Measurements from ENCODE around the gene TRAF3IP3. TPM values are rescaled to one million over a fixed set of nuclear protein-coding genes. Genes with fewer than 3 reads are reported as not detected.

TRAF3IP3 gene
- total and polyA plus RNA-seq, 2 of the 13 experiments (the other 11 are each of a cell fraction or from before 2014, with no cell fraction given), result not detected

DNA sequence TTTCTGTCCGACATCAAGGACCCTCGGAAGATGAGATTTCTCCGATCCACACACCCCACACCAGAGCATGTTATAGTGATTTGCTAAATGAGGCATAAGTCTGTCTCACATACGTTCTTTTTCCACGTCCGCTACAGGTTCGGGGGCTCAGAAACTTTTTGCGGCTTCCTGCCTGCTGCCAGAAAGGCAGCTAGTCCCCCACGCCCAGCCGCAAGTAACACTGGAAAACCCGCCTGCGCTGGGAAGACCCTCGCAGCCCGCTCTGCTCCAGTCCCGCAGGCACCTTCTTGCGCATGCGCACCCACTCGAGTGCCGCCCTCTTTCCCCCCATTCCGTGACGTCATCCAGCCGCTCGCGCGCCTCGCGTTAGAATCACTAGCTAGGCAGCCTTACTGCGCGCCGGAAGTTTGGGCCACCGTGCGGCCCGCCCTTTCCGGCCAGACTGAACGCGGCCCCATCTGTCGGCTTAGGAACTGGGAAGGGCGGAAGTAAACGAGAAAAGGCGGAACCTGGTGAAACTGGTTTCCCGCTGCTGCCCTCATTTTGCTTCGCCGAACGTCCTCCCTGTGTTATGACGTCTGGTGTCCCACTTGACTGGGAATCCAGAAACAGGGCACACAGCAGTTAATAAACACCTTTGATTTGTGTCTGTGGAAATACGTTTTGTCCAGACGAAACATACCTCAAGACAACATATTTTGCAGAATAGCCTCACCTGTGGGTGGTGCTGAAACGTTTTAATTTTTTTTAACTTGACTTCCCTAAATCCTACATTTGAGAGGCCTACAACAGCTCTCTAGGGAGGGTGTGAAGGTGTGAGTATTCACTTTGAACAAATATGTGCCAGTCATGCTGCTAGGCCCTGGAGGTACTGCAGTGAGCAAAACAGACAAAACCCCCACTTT is 28.7 kb downstream of the TRAF3IP3 start, which contains the start of gene C1orf74 (continued):
- TF ChIP-seq MAFG (CRISPR knock-in tag; IDR thresholded peaks at IDR 0.05) (no peak), GLI4 (CRISPR knock-in tag; IDR thresholded peaks at IDR 0.05; ENCODE audit: borderline replicate concordance) (no peak), ZNF564 (CRISPR knock-in tag; IDR thresholded peaks at IDR 0.05) (no peak), ZNF337 (CRISPR knock-in tag; IDR thresholded peaks at IDR 0.05; ENCODE audit: borderline replicate concordance, low read depth) (no peak), JUND (CRISPR knock-in tag; IDR thresholded peaks at IDR 0.05) (peak; percentile 69), ZNF331 (CRISPR knock-in tag; IDR thresholded peaks at IDR 0.05) (no peak; the same call in 1 of the 2 replicates), PHB2 (IDR thresholded peaks at IDR 0.05; ENCODE audit: partially characterized antibody) (no peak), ZNF558 (CRISPR knock-in tag; IDR thresholded peaks at IDR 0.05; ENCODE audit: borderline replicate concordance) (no peak), ARNT (IDR thresholded peaks at IDR 0.05) (no peak), PPARG (CRISPR knock-in tag; conservative IDR thresholded peaks at IDR 0.05) (no peak), EEA1 (CRISPR knock-in tag; IDR thresholded peaks at IDR 0.05; ENCODE audit: borderline replicate concordance) (no peak), ZKSCAN8 (CRISPR knock-in tag; IDR thresholded peaks at IDR 0.05; ENCODE audit: borderline replicate concordance) (no peak; the same call in 1 of the 2 replicates), AHR (CRISPR knock-in tag; IDR thresholded peaks at IDR 0.05) (no peak), ETV5 (CRISPR knock-in tag; IDR thresholded peaks at IDR 0.05; ENCODE audit: borderline replicate concordance) (peak; percentile 18; the same call in 1 of the 2 replicates), ZNF121 (CRISPR knock-in tag; IDR thresholded peaks at IDR 0.05) (no peak)
- TF ChIP-seq, protein P1, sequence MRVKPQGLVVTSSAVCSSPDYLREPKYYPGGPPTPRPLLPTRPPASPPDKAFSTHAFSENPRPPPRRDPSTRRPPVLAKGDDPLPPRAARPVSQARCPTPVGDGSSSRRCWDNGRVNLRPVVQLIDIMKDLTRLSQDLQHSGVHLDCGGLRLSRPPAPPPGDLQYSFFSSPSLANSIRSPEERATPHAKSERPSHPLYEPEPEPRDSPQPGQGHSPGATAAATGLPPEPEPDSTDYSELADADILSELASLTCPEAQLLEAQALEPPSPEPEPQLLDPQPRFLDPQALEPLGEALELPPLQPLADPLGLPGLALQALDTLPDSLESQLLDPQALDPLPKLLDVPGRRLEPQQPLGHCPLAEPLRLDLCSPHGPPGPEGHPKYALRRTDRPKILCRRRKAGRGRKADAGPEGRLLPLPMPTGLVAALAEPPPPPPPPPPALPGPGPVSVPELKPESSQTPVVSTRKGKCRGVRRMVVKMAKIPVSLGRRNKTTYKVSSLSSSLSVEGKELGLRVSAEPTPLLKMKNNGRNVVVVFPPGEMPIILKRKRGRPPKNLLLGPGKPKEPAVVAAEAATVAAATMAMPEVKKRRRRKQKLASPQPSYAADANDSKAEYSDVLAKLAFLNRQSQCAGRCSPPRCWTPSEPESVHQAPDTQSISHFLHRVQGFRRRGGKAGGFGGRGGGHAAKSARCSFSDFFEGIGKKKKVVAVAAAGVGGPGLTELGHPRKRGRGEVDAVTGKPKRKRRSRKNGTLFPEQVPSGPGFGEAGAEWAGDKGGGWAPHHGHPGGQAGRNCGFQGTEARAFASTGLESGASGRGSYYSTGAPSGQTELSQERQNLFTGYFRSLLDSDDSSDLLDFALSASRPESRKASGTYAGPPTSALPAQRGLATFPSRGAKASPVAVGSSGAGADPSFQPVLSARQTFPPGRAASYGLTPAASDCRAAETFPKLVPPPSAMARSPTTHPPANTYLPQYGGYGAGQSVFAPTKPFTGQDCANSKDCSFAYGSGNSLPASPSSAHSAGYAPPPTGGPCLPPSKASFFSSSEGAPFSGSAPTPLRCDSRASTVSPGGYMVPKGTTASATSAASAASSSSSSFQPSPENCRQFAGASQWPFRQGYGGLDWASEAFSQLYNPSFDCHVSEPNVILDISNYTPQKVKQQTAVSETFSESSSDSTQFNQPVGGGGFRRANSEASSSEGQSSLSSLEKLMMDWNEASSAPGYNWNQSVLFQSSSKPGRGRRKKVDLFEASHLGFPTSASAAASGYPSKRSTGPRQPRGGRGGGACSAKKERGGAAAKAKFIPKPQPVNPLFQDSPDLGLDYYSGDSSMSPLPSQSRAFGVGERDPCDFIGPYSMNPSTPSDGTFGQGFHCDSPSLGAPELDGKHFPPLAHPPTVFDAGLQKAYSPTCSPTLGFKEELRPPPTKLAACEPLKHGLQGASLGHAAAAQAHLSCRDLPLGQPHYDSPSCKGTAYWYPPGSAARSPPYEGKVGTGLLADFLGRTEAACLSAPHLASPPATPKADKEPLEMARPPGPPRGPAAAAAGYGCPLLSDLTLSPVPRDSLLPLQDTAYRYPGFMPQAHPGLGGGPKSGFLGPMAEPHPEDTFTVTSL (CRISPR knock-in tag; IDR thresholded peaks at IDR 0.05; ENCODE audit: borderline replicate concordance), result no peak
- TF ChIP-seq, protein P2, sequence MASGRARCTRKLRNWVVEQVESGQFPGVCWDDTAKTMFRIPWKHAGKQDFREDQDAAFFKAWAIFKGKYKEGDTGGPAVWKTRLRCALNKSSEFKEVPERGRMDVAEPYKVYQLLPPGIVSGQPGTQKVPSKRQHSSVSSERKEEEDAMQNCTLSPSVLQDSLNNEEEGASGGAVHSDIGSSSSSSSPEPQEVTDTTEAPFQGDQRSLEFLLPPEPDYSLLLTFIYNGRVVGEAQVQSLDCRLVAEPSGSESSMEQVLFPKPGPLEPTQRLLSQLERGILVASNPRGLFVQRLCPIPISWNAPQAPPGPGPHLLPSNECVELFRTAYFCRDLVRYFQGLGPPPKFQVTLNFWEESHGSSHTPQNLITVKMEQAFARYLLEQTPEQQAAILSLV (CRISPR knock-in tag; IDR thresholded peaks at IDR 0.05; ENCODE audit: borderline replicate concordance), result peak; percentile 76
- TF ChIP-seq, protein P3, sequence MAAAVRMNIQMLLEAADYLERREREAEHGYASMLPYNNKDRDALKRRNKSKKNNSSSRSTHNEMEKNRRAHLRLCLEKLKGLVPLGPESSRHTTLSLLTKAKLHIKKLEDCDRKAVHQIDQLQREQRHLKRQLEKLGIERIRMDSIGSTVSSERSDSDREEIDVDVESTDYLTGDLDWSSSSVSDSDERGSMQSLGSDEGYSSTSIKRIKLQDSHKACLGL (CRISPR knock-in tag; IDR thresholded peaks at IDR 0.05), result no peak
- TF ChIP-seq, protein P4, sequence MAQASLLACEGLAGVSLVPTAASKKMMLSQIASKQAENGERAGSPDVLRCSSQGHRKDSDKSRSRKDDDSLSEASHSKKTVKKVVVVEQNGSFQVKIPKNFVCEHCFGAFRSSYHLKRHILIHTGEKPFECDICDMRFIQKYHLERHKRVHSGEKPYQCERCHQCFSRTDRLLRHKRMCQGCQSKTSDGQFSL (CRISPR knock-in tag; IDR thresholded peaks at IDR 0.05), result peak; percentile 61; the same call in 1 of the 2 replicates
- TF ChIP-seq, protein P5, sequence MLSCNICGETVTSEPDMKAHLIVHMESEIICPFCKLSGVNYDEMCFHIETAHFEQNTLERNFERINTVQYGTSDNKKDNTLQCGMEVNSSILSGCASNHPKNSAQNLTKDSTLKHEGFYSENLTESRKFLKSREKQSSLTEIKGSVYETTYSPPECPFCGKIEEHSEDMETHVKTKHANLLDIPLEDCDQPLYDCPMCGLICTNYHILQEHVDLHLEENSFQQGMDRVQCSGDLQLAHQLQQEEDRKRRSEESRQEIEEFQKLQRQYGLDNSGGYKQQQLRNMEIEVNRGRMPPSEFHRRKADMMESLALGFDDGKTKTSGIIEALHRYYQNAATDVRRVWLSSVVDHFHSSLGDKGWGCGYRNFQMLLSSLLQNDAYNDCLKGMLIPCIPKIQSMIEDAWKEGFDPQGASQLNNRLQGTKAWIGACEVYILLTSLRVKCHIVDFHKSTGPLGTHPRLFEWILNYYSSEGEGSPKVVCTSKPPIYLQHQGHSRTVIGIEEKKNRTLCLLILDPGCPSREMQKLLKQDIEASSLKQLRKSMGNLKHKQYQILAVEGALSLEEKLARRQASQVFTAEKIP (CRISPR knock-in tag; IDR thresholded peaks at IDR 0.05; ENCODE audit: borderline replicate concordance), result no peak

All from HepG2 (cell line).